Muscle of leg (tissue), 11 donors: ENCODE measurements around the gene MCF2L. TPM values are rescaled to one million over a fixed set of nuclear protein-coding genes. Genes with fewer than 3 reads are reported as not detected.
A peak's percentile ranks its signal among the peaks of the same experiment; 100 is the strongest.

Experiments used
- DNase-seq: peaks from one replicate; pipeline ENCODE4 v3.0.0; 2013
- H3K27ac ChIP-seq: one replicate; pipeline ENCODE4 v1.5.1; 2013; ENCODE audit warnings: mild to moderate bottlenecking, low read length, control low read depth
- H3K27me3 ChIP-seq: one replicate; pipeline ENCODE4 v1.6.1; 2013; ENCODE audit warnings: low read length; ENCODE audit not compliant: control insufficient read depth, insufficient read depth
- H3K36me3 ChIP-seq: one replicate; pipeline ENCODE4 v1.6.1; 2013; ENCODE audit warnings: low read length; ENCODE audit not compliant: control insufficient read depth, insufficient read depth
- H3K4me1 ChIP-seq: one replicate; pipeline ENCODE4 v1.6.1; 2013; ENCODE audit warnings: low read length; ENCODE audit not compliant: control insufficient read depth, insufficient read depth
- H3K4me3 ChIP-seq: one replicate; pipeline ENCODE4 v1.5.1; 2013; ENCODE audit warnings: low read length, control low read depth
- H3K9me3 ChIP-seq: replicated peaks from 2 replicates; pipeline ENCODE4 v1.6.1; 2013; ENCODE audit warnings: low read depth, low read length; ENCODE audit not compliant: control insufficient read depth
- WGBS: methylation state at CpG from one replicate; pipeline ENCODE4 v1.1.5; 2013; ENCODE audit warnings: missing lambda C conversion rate; ENCODE audit not compliant: insufficient coverage; 5-methylcytosine and 5-hydroxymethylcytosine counted together
- polyA plus RNA-seq, 8 donors: library from polyadenylated mRNA; unstranded; fragments of 120-200 nt; gene quantifications; one replicate each; pipeline versions ENCODE4 v1.2.1 to v1.2.3, GENCODE V29; 2013; ENCODE audit warnings: inconsistent platforms in 1 of 8, low replicate concordance in 1 of 8; ENCODE audit not compliant: insufficient read length in 8 of 8, insufficient read depth in 1 of 8
- total RNA-seq: library from RNA; stranded (reverse); fragments of 120-200 nt; gene quantifications from one replicate; pipeline ENCODE4 v1.2.4, GENCODE V29; 2013

Gene MCF2L
- total and polyA plus RNA-seq, 9 donors = 15.9 to 27.6 (median 20.1) TPM

GRCh38 chr13:113142876-113143275, 173.9 kb downstream of the MCF2L start:
- 38% methylated on average over 4 of the region's 7 CpGs for WGBS
- H3K4me3 ChIP-seq = no peak overlapping the region
- no peak for DNase-seq
- no peaks in the 10 kb centered on the region for H3K4me1 ChIP-seq
- H3K27ac ChIP-seq = no peak overlapping the region
- no peaks in the 10 kb centered on the region for H3K27me3 ChIP-seq
- no peaks in the 10 kb centered on the region for H3K36me3 ChIP-seq
- no peaks in the 10 kb centered on the region for H3K9me3 ChIP-seq

DNA sequence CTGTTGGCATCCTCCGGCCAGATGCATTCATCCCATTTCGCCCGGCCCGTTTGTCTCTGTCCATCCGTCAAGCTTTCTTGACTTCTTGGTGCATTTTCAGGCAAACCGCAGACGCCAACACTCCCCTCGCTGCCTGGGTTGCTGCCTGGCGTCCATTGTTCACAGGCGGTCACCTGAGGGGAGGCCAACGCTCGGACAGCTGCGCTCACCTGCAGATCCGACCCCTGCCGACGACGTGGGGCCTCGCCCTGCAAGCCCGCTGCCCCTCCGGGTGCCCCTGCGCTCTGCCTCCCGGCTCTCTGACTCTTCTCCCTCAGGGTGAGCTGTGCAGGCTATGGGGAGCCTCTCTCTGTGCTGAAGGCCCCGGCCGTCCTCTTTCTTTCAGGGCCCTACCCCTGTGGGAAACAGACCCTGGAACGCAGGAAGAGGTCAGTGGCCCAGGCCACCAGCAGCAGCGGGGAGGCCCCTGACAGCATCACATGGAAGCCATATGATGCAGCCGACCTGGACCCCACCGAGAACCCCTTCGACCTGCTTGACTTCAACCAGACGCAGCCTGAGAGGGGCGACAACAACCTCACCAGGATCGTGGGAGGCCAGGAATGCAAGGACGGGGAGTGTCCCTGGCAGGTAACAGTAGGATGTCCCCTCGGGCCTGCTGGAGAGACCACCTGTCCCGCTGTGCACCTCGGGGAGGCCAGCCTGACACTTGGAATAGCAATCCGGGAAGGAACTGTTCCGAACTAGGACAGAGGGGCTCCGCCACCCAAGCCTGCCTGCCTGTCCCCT, 174.6 kb downstream of the MCF2L start:
- no peaks in the 10 kb centered on the region for H3K9me3 ChIP-seq
- DNase-seq = no peak

DNA sequence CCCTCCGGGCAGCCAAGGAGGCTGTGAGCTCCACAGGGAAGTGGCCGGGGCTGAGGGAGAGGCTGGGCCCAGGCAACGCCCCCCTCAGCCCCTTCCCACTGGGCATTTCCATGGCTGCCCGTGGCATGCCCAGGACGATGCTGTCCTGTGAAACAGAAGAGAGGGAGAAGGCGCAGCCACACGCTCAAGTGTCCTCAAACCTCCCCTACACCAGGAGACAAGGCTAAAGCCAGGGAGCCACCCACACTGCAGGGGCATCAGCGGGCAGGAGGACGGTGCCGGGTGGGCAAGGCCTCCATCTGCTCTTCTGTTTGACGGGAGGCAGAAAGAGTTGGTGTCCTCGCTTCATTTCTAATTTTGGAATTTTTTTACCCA, 175.2 kb downstream of the MCF2L start:
- H3K36me3 ChIP-seq = no peaks in the 10 kb centered on the region

More for the DNA sequence above, 174.6 kb downstream of the MCF2L start:
- no peaks in the 10 kb centered on the region for H3K4me1 ChIP-seq
- no peaks in the 10 kb centered on the region for H3K27me3 ChIP-seq
- no peaks in the 10 kb centered on the region for H3K36me3 ChIP-seq
- no peak overlapping the region for H3K27ac ChIP-seq
- 72% methylated on average over 37 of the region's 39 CpGs for WGBS
- H3K4me3 ChIP-seq = no peak overlapping the region

DNA sequence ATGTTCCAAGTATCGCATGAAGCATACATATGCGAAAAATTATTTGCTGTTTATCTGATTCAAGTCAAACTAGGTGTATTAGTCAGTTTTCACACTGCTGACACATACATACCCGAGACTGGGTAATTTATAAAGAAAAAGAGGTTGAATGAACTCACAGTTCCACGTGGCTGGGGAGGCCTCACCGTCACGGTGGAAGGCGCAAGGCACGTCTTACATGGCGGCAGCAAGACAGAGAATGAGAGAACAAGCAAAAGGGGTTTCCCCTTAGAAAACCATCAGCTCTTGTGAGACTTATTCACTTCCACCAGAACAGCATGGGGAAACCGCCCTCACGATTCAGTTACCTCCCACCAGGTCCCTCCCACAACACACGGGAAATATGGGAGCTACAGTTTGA, 176.5 kb downstream of the MCF2L start:
- Histone ChIP-seq H3K4me1 (peaks cover 4% of the 10 kb centered on the region), H3K9me3 (no peaks in the 10 kb centered on the region), H3K27me3 (no peaks in the 10 kb centered on the region), H3K36me3 (no peaks in the 10 kb centered on the region), H3K27ac (no peak overlapping the region), H3K4me3 (no peak overlapping the region)
- DNase-seq = peak; percentile 0
- 88% methylated on average over 6 of the region's 12 CpGs for WGBS

More for the DNA sequence above, 175.2 kb downstream of the MCF2L start:
- Histone ChIP-seq H3K27me3 (no peaks in the 10 kb centered on the region), H3K27ac (no peak overlapping the region), H3K9me3 (no peaks in the 10 kb centered on the region), H3K4me1 (no peaks in the 10 kb centered on the region), H3K4me3 (no peak overlapping the region)
- DNase-seq = no peak
- whole genome bisulfite sequencing = 83% methylated on average over 2 of the region's 12 CpGs

GRCh38 chr13:113145911-113146598, 177.0 kb downstream of the MCF2L start:
- no peak overlapping the region for H3K4me3 ChIP-seq
- peaks cover 4% of the 10 kb centered on the region for H3K4me1 ChIP-seq
- no peak for DNase-seq
- H3K27me3 ChIP-seq = no peaks in the 10 kb centered on the region
- H3K27ac ChIP-seq = no peak overlapping the region
- 73% methylated on average over 6 of the region's 15 CpGs for WGBS
- no peaks in the 10 kb centered on the region for H3K9me3 ChIP-seq
- H3K36me3 ChIP-seq = no peaks in the 10 kb centered on the region

DNA sequence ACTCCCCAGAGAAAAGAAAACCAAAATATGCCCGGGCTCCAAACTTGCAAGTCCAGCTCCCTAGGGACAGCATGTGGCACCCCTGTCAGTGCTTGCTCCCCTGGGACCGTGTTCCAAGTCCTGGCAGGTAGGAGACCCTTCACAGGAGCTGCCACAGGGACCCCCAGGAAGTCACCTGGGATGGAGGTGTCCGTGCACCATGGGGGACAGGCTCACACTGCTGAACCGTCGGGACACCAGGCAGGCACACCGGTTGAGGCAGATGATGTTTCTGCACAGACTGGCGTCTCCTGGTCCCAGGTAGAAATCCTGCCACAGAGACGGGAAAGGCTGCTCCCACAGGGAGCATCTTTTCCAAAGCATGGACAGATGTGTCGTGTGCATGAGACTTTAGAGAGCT, 177.7 kb downstream of the MCF2L start:
- Histone ChIP-seq H3K27ac (no peak overlapping the region), H3K9me3 (no peaks in the 10 kb centered on the region), H3K4me1 (peaks cover 5% of the 10 kb centered on the region), H3K36me3 (no peaks in the 10 kb centered on the region), H3K27me3 (peaks cover 2% of the 10 kb centered on the region), H3K4me3 (no peak overlapping the region)
- WGBS = 70% methylated on average over 9 of the region's 9 CpGs
- DNase-seq = no peak

- no peak for DNase-seq
- no peak overlapping the region for H3K4me3 ChIP-seq
- peaks cover 6% of the 10 kb centered on the region for H3K27me3 ChIP-seq
- WGBS = 91% methylated on average over 6 of the region's 8 CpGs
- no peak overlapping the region for H3K27ac ChIP-seq
- no peaks in the 10 kb centered on the region for H3K9me3 ChIP-seq
- H3K4me1 ChIP-seq = peaks cover 10% of the 10 kb centered on the region
- H3K36me3 ChIP-seq = no peaks in the 10 kb centered on the region
Observed at GRCh38 chr13:113147206-113147605, 178.2 kb downstream of the MCF2L start.

GRCh38 chr13:113148407-113148806, 179.4 kb downstream of the MCF2L start:
- Histone ChIP-seq H3K4me1 (peaks cover 20% of the 10 kb centered on the region), H3K9me3 (no peaks in the 10 kb centered on the region), H3K4me3 (no peak overlapping the region), H3K36me3 (no peaks in the 10 kb centered on the region), H3K27ac (no peak overlapping the region), H3K27me3 (peaks cover 14% of the 10 kb centered on the region)
- 88% methylated on average over 10 of the region's 13 CpGs for WGBS
- no peak for DNase-seq

DNA sequence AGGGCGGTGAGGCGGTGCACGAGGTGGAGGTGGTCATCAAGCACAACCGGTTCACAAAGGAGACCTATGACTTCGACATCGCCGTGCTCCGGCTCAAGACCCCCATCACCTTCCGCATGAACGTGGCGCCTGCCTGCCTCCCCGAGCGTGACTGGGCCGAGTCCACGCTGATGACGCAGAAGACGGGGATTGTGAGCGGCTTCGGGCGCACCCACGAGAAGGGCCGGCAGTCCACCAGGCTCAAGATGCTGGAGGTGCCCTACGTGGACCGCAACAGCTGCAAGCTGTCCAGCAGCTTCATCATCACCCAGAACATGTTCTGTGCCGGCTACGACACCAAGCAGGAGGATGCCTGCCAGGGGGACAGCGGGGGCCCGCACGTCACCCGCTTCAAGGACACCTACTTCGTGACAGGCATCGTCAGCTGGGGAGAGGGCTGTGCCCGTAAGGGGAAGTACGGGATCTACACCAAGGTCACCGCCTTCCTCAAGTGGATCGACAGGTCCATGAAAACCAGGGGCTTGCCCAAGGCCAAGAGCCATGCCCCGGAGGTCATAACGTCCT, 180.0 kb downstream of the MCF2L start:
- no peak for DNase-seq
- H3K36me3 ChIP-seq = no peaks in the 10 kb centered on the region
- H3K4me3 ChIP-seq = no peak overlapping the region
- WGBS = 94% methylated on average over 35 of the region's 38 CpGs
- H3K4me1 ChIP-seq = peaks cover 22% of the 10 kb centered on the region
- peaks cover 16% of the 10 kb centered on the region for H3K27me3 ChIP-seq
- H3K9me3 ChIP-seq = no peaks in the 10 kb centered on the region
- no peak overlapping the region for H3K27ac ChIP-seq
